ENCODE results near the gene SQOR. TPM values are rescaled to one million over a fixed set of nuclear protein-coding genes. Genes with fewer than 3 reads are reported as not detected.

The SQOR gene
- total and polyA plus RNA-seq, 2 experiments from 2014 or later: 0.23 TPM; not detected in 1

GRCh38 chr15:45630917-45631691, 3.7 kb upstream of the SQOR start:
- TF ChIP-seq ETS1 (IDR thresholded peaks at IDR 0.05) (no peak), POLR2AphosphoS5 (IDR thresholded peaks at IDR 0.05; ENCODE audit: low read depth) (no peak), REST (IDR thresholded peaks at IDR 0.05; ENCODE audit: unreplicated experiment) (no peak), STAT1 (IDR thresholded peaks at IDR 0.05; ENCODE audit: unreplicated experiment) (no peak)
- TF ChIP-seq, protein P1, sequence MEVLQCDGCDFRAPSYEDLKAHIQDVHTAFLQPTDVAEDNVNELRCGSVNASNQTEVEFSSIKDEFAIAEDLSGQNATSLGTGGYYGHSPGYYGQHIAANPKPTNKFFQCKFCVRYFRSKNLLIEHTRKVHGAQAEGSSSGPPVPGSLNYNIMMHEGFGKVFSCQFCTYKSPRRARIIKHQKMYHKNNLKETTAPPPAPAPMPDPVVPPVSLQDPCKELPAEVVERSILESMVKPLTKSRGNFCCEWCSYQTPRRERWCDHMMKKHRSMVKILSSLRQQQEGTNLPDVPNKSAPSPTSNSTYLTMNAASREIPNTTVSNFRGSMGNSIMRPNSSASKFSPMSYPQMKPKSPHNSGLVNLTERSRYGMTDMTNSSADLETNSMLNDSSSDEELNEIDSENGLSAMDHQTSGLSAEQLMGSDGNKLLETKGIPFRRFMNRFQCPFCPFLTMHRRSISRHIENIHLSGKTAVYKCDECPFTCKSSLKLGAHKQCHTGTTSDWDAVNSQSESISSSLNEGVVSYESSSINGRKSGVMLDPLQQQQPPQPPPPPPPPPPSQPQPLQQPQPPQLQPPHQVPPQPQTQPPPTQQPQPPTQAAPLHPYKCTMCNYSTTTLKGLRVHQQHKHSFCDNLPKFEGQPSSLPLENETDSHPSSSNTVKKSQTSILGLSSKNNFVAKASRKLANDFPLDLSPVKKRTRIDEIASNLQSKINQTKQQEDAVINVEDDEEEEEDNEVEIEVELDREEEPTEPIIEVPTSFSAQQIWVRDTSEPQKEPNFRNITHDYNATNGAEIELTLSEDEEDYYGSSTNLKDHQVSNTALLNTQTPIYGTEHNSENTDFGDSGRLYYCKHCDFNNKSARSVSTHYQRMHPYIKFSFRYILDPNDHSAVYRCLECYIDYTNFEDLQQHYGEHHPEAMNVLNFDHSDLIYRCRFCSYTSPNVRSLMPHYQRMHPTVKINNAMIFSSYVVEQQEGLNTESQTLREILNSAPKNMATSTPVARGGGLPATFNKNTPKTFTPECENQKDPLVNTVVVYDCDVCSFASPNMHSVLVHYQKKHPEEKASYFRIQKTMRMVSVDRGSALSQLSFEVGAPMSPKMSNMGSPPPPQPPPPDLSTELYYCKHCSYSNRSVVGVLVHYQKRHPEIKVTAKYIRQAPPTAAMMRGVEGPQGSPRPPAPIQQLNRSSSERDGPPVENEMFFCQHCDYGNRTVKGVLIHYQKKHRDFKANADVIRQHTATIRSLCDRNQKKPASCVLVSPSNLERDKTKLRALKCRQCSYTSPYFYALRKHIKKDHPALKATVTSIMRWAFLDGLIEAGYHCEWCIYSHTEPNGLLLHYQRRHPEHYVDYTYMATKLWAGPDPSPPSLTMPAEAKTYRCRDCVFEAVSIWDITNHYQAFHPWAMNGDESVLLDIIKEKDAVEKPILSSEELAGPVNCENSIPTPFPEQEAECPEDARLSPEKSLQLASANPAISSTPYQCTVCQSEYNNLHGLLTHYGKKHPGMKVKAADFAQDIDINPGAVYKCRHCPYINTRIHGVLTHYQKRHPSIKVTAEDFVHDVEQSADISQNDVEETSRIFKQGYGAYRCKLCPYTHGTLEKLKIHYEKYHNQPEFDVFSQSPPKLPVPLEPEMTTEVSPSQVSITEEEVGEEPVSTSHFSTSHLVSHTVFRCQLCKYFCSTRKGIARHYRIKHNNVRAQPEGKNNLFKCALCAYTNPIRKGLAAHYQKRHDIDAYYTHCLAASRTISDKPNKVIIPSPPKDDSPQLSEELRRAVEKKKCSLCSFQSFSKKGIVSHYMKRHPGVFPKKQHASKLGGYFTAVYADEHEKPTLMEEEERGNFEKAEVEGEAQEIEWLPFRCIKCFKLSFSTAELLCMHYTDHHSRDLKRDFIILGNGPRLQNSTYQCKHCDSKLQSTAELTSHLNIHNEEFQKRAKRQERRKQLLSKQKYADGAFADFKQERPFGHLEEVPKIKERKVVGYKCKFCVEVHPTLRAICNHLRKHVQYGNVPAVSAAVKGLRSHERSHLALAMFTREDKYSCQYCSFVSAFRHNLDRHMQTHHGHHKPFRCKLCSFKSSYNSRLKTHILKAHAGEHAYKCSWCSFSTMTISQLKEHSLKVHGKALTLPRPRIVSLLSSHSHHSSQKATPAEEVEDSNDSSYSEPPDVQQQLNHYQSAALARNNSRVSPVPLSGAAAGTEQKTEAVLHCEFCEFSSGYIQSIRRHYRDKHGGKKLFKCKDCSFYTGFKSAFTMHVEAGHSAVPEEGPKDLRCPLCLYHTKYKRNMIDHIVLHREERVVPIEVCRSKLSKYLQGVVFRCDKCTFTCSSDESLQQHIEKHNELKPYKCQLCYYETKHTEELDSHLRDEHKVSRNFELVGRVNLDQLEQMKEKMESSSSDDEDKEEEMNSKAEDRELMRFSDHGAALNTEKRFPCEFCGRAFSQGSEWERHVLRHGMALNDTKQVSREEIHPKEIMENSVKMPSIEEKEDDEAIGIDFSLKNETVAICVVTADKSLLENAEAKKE (CRISPR knock-in tag; IDR thresholded peaks at IDR 0.05): no peak
- Histone ChIP-seq H3F3A (replicated peaks; ENCODE audit: low read depth) (no peaks in the 10 kb centered on the region), H3K36me3 (ENCODE audit: insufficient read depth) (no peaks in the 10 kb centered on the region), H3K27ac (ENCODE audit: low read depth) (no peak overlapping the region), H3K4me2 (no peak overlapping the region), H3K4me1 (ENCODE audit: insufficient read depth) (peaks cover 4% of the 10 kb centered on the region; the same call in 1 of the 2 replicates), H3K79me2 (replicated peaks; ENCODE audit: insufficient read depth) (no peaks in the 10 kb centered on the region), H4K20me1 (replicated peaks; ENCODE audit: insufficient read depth) (no peaks in the 10 kb centered on the region), H3K9me2 (ENCODE audit: insufficient read depth) (no peaks in the 10 kb centered on the region), H3K4me3 (no peak overlapping the region), H3K27me3 (ENCODE audit: insufficient read depth) (peaks cover 33% of the 10 kb centered on the region), H2AFZ (no peak overlapping the region)
- Mint-ChIP-seq H3K27ac (no peak overlapping the region), H3K4me3 (no peak overlapping the region), H3K4me1 (peaks cover 4% of the 10 kb centered on the region; the same call in 2 of the 3 replicates), H3K36me3 (ENCODE audit: low read depth) (peaks cover 7% of the 10 kb centered on the region), H3K27me3 (ENCODE audit: insufficient read depth, low read depth, poor library complexity) (peaks cover 23% of the 10 kb centered on the region), H3K9me3 (peaks cover 39% of the 10 kb centered on the region)
- no peak for DNase-seq (ENCODE audit: low spot score)
- ATAC-seq: no peak

Data from GM23338 (cell line).